ENCODE measurements around the gene ANKRD63. TPM values are rescaled to one million over a fixed set of nuclear protein-coding genes. Genes with fewer than 3 reads are reported as not detected.

Gene ANKRD63
- total RNA-seq, 4 donors from 2014 or later = not detected

- DNase-seq = no peak
- Histone ChIP-seq H3K27me3 (no peaks in the 10 kb centered on the region), H3K36me3 (no peaks in the 10 kb centered on the region), H3K27ac (no peak overlapping the region), H3K4me3 (no peak overlapping the region), H3K9me3 (no peaks in the 10 kb centered on the region), H3K4me1 (peaks cover 0 to 24% (median 0%) of the 10 kb centered on the region in 4 donors)
- WGBS, 2 donors (ENCODE audit: low coverage in 1 of 2) = 87 to 100% methylated on average over 1 to 4 of the region's 4 CpGs
- in situ Hi-C loops (cut with MboI; ENCODE audit: low pct_ligation_motif_present in 1 of 4, low pct_unique_long_range_greater_than_20kb in 1 of 4, low sequenced_read_pairs in 3 of 4) (loop anchor here in 1 of 4 donors (25.0 kb wide), 1 partner anchor 107 kb away; the partner anchor contains the start of gene IVD), intact Hi-C loops (cut with DNase I; ENCODE audit: low total_unique reads) (no loop called here)
- TF ChIP-seq CTCF (IDR thresholded peaks at IDR 0.05) (no peak), EP300 (IDR thresholded peaks at IDR 0.05; ENCODE audit: low read depth) (no peak), POLR2A (IDR thresholded peaks at IDR 0.05) (no peak), POLR2AphosphoS5 (IDR thresholded peaks at IDR 0.05) (no peak)
These were observed 22.4 kb upstream of the ANKRD63 start for GRCh38 chr15:40305281-40305680.

GRCh38 chr15:40303576-40303975 is 20.7 kb upstream of the ANKRD63 start:
- no peak for DNase-seq
- in situ Hi-C loops (cut with MboI; ENCODE audit: low pct_ligation_motif_present in 1 of 4, low pct_unique_long_range_greater_than_20kb in 1 of 4, low sequenced_read_pairs in 3 of 4) (loop anchor here in 1 of 4 donors (25.0 kb wide), 1 partner anchor 109 kb away; the partner anchor contains the start of gene IVD), intact Hi-C loops (cut with DNase I; ENCODE audit: low total_unique reads) (no loop called here)
- no peak overlapping the region for H3K27ac ChIP-seq
- peaks cover 0 to 15% (median 0%) of the 10 kb centered on the region in 4 donors for H3K4me1 ChIP-seq
- TF ChIP-seq CTCF (IDR thresholded peaks at IDR 0.05) = no peak
- TF ChIP-seq EP300 (IDR thresholded peaks at IDR 0.05; ENCODE audit: low read depth) = no peak
- TF ChIP-seq POLR2AphosphoS5 (IDR thresholded peaks at IDR 0.05) = no peak
- no peak for TF ChIP-seq POLR2A (IDR thresholded peaks at IDR 0.05)
- no peaks in the 10 kb centered on the region for H3K9me3 ChIP-seq
- no peaks in the 10 kb centered on the region for H3K27me3 ChIP-seq
- 94% methylated on average over 2 of the region's 2 CpGs; no CpG with 5 or more reads in 1 of the 2 donors for WGBS, 2 donors (ENCODE audit: low coverage in 1 of 2)
- H3K4me3 ChIP-seq = no peak overlapping the region
- no peaks in the 10 kb centered on the region for H3K36me3 ChIP-seq

- in situ Hi-C loops (cut with MboI; ENCODE audit: low pct_ligation_motif_present in 1 of 4, low pct_unique_long_range_greater_than_20kb in 1 of 4, low sequenced_read_pairs in 3 of 4) (loop anchor here in 1 of 4 donors (25.0 kb wide), 1 partner anchor 109 kb away; the partner anchor contains the start of gene IVD), intact Hi-C loops (cut with DNase I; ENCODE audit: low total_unique reads) (no loop called here)
- no peak overlapping the region for H3K4me3 ChIP-seq
- no peaks in the 10 kb centered on the region for H3K9me3 ChIP-seq
- no peak overlapping the region for H3K27ac ChIP-seq
- TF ChIP-seq CTCF (IDR thresholded peaks at IDR 0.05) (no peak), POLR2A (IDR thresholded peaks at IDR 0.05) (no peak), EP300 (IDR thresholded peaks at IDR 0.05; ENCODE audit: low read depth) (no peak), POLR2AphosphoS5 (IDR thresholded peaks at IDR 0.05) (no peak)
- H3K27me3 ChIP-seq = no peaks in the 10 kb centered on the region
- H3K4me1 ChIP-seq = peaks cover 0 to 9% (median 0%) of the 10 kb centered on the region in 4 donors
- DNase-seq = no peak
- WGBS, 2 donors (ENCODE audit: low coverage in 1 of 2) = 52% methylated on average over 10 of the region's 11 CpGs; no CpG with 5 or more reads in 1 of the 2 donors
- H3K36me3 ChIP-seq = no peaks in the 10 kb centered on the region
These were observed 20.1 kb upstream of the ANKRD63 start for GRCh38 chr15:40302981-40303380.

GRCh38 chr15:40302288-40302886 is 19.5 kb upstream of the ANKRD63 start:
- 88% methylated on average over 16 of the region's 19 CpGs; no CpG with 5 or more reads in 1 of the 2 donors for WGBS, 2 donors (ENCODE audit: low coverage in 1 of 2)
- Histone ChIP-seq H3K27me3 (no peaks in the 10 kb centered on the region), H3K36me3 (no peaks in the 10 kb centered on the region), H3K4me1 (peaks cover 0 to 4% (median 0%) of the 10 kb centered on the region in 4 donors), H3K9me3 (no peaks in the 10 kb centered on the region), H3K27ac (no peak overlapping the region), H3K4me3 (no peak overlapping the region)
- intact Hi-C loops (cut with DNase I; ENCODE audit: low total_unique reads) (no loop called here), in situ Hi-C loops (cut with MboI; ENCODE audit: low pct_ligation_motif_present in 1 of 4, low pct_unique_long_range_greater_than_20kb in 1 of 4, low sequenced_read_pairs in 3 of 4) (loop anchor here in 1 of 4 donors (25.0 kb wide), 1 partner anchor 110 kb away; the partner anchor contains the start of gene IVD)
- TF ChIP-seq POLR2AphosphoS5 (IDR thresholded peaks at IDR 0.05) (no peak), EP300 (IDR thresholded peaks at IDR 0.05; ENCODE audit: low read depth) (no peak), CTCF (IDR thresholded peaks at IDR 0.05) (no peak), POLR2A (IDR thresholded peaks at IDR 0.05) (no peak)
- no peak for DNase-seq
